Activated CD4-positive, alpha-beta T cell treated with anti-CD3 and anti-CD28 coated beads, Interleukin-2, amount 10 ng/mL, durations not matched to agents 7 days and 5 days (primary cell): ENCODE data around the gene AGGF1. TPM values are rescaled to one million over a fixed set of nuclear protein-coding genes. Genes with fewer than 3 reads are reported as not detected.
"Not testable (repeated sequence)": the region's sequence is repeated elsewhere in the genome, so short reads cannot be mapped to it uniquely, and the experiment has no call there.

ENCODE experiments used
- CTCF ChIA-PET: fragments of 350-600 bp; sonication (Branson Sonifier 250); formaldehyde crosslinking; loops from one replicate; lab custom pipeline; 2021; ENCODE audit warnings: antibody characterized with exemption; lab: Charles Lee
- POLR2A ChIA-PET: fragments of 350-600 bp; sonication (Branson Sonifier 250); formaldehyde crosslinking; loops from one replicate; lab custom pipeline; 2021; ENCODE audit warnings: antibody characterized with exemption; lab: Charles Lee
- DNase-seq: peaks from one replicate; pipeline ENCODE4 v3.0.0-alpha.2; 2020
- H3K27ac Mint-ChIP-seq: one replicate; pipeline ENCODE4 v1.8.0; 2021; ENCODE audit warnings: mild to moderate bottlenecking, moderate library complexity, mixed read lengths
- H3K27me3 Mint-ChIP-seq: one replicate; pipeline ENCODE4 v1.8.0; 2021; ENCODE audit warnings: mixed read lengths
- H3K36me3 Mint-ChIP-seq: one replicate; pipeline ENCODE4 v1.8.0; 2021; ENCODE audit warnings: low read depth, mixed read lengths
- H3K4me1 Mint-ChIP-seq: one replicate; pipeline ENCODE4 v1.8.0; 2021; ENCODE audit warnings: mixed read lengths
- H3K4me3 Mint-ChIP-seq: one replicate; pipeline ENCODE4 v1.8.0; 2021; ENCODE audit warnings: mild to moderate bottlenecking, moderate library complexity, mixed read lengths
- H3K9me3 Mint-ChIP-seq: one replicate; pipeline ENCODE4 v1.8.0; 2021; ENCODE audit warnings: mixed read lengths
- total RNA-seq, 2 experiments: library from RNA; stranded (reverse); gene quantifications; one replicate each; pipeline ENCODE4 v1.2.3, GENCODE V29; 2021

The AGGF1 gene
- total RNA-seq, 2 experiments from 2014 or later = 27.6 to 28.9 TPM

GRCh38 chr5:77032635-77033034 lies 2.4 kb downstream of the AGGF1 start:
- Mint-ChIP-seq H3K36me3 (peaks cover 56% of the 10 kb centered on the region), H3K4me1 (peaks cover 33% of the 10 kb centered on the region), H3K4me3 (no peak overlapping the region), H3K27me3 (no peaks in the 10 kb centered on the region), H3K27ac (no peak overlapping the region), H3K9me3 (peaks cover 17% of the 10 kb centered on the region)
- no peak for DNase-seq
- CTCF ChIA-PET = interaction anchor here (0.5 to 0.9 kb wide), 5 partner anchors 26 to 1213 kb away, joined by 3 to 4 read pairs (median 3); no protein-coding TSS in a partner anchor
- POLR2A ChIA-PET = no interaction called here

DNA sequence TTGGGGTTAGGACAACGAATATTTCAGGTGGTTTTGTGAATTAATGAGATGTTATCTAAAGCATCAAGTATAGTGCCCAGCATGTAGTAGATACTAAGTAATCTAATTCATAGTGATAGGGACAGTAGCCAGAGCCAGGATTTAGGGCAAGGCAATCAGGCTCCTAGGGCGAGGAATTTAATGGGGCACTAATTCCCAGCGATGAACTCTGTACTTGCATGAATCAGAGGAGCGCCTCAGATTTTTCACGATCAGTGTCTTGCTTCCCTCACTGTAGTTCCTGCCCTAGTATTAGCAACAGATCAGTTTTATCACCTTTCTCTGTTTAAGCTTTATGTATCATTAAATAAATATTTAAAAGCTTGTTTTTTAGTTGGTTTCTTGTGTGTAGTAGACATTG lies 3.1 kb downstream of the AGGF1 start:
- H3K27me3 Mint-ChIP-seq = no peaks in the 10 kb centered on the region
- H3K27ac Mint-ChIP-seq = no peak overlapping the region
- ChIA-PET CTCF (no interaction called here), POLR2A (no interaction called here)
- H3K36me3 Mint-ChIP-seq = peaks cover 57% of the 10 kb centered on the region
- no peak for DNase-seq
- peaks cover 13% of the 10 kb centered on the region for H3K9me3 Mint-ChIP-seq
- no peak overlapping the region for H3K4me3 Mint-ChIP-seq
- peaks cover 33% of the 10 kb centered on the region for H3K4me1 Mint-ChIP-seq

DNA sequence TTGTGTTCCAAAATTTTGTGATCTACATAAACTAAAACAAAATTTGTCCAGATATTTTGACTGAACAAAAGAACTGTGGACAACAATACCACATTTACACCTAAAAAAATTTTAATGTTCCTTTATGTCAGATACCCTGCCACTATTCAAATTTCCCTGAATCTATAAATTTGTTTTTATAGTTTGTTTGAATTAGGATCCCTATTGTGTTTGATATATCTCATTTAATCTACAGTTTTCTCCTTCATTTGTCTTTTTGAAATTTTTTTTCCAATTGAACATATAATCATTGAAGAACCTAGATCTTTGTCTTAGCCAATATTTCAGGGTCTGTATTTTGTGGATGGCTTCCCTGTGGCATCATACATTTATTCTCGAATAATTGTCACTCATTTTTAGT lies 5.7 kb downstream of the AGGF1 start:
- no peak for DNase-seq
- H3K27me3 Mint-ChIP-seq = no peaks in the 10 kb centered on the region
- peaks cover 24% of the 10 kb centered on the region for H3K4me1 Mint-ChIP-seq
- H3K27ac Mint-ChIP-seq = no peak overlapping the region
- ChIA-PET CTCF (no interaction called here), POLR2A (no interaction called here)
- H3K36me3 Mint-ChIP-seq = peaks cover 59% of the 10 kb centered on the region
- no peak overlapping the region for H3K4me3 Mint-ChIP-seq
- peaks cover under 1% of the 10 kb centered on the region for H3K9me3 Mint-ChIP-seq

- no peak for DNase-seq
- no peaks in the 10 kb centered on the region for H3K27me3 Mint-ChIP-seq
- ChIA-PET POLR2A (no interaction called here), CTCF (interaction anchor here (0.6 kb wide), 1 partner anchor 63 kb away, joined by 5 read pairs; no protein-coding TSS in a partner anchor)
- H3K4me1 Mint-ChIP-seq = peaks cover 15% of the 10 kb centered on the region
- no peaks in the 10 kb centered on the region for H3K9me3 Mint-ChIP-seq
- H3K27ac Mint-ChIP-seq = no peak overlapping the region
- H3K36me3 Mint-ChIP-seq = peaks cover 42% of the 10 kb centered on the region
- no peak overlapping the region for H3K4me3 Mint-ChIP-seq
Observed at GRCh38 chr5:77046416-77047073, 16.3 kb downstream of the AGGF1 start.

DNA sequence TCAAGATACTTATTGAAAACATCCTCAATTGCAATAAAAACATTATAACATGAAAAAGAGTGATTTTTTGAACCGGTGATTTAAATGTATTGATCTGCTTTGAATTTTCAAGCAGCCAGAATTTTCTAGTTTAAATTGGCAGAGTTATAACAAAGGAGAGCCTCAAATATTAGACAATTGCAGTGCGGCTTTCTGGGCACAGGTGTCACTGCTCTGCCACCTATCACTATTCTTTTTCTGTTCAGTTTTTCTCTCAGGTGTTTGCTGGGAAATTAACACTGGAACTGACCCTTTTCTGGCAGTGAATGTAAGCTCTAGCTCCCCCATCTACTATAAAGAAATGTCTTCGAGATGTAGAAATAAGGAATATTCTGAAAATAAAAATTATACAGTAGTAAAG lies 33.8 kb downstream of the AGGF1 start:
- H3K27ac Mint-ChIP-seq = no peak overlapping the region
- ChIA-PET CTCF (no interaction called here), POLR2A (no interaction called here)
- DNase-seq = no peak
- no peaks in the 10 kb centered on the region for H3K9me3 Mint-ChIP-seq
- H3K36me3 Mint-ChIP-seq = peaks cover 53% of the 10 kb centered on the region
- H3K4me1 Mint-ChIP-seq = peaks cover 16% of the 10 kb centered on the region
- H3K4me3 Mint-ChIP-seq = no peak overlapping the region
- H3K27me3 Mint-ChIP-seq = no peaks in the 10 kb centered on the region

DNA sequence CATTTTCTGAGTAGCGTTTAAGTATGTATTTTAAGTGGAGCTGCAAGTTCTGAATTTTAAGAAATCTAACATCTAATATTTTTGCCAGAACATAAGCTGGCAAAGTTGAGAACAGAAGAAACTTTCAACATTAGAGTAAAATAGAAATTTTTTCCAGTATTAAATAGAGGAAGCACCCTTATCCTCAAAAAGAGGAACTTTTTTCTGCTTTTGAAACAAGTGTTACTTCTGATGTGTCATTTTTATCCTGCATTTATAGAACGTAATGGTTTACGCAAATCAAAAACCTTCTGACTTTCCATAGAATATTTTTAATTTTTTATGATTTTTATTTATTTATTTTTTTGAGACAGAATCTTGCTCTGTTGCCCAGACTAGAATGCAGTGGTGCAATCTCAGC lies 35.1 kb downstream of the AGGF1 start:
- Mint-ChIP-seq H3K9me3 (no peaks in the 10 kb centered on the region), H3K4me3 (no peak overlapping the region), H3K27ac (no peak overlapping the region), H3K4me1 (peaks cover 16% of the 10 kb centered on the region), H3K36me3 (peaks cover 52% of the 10 kb centered on the region), H3K27me3 (no peaks in the 10 kb centered on the region)
- POLR2A ChIA-PET = no interaction called here
- DNase-seq = no peak
- CTCF ChIA-PET = no interaction called here

- Mint-ChIP-seq H3K4me3 (no peak overlapping the region), H3K9me3 (no peaks in the 10 kb centered on the region), H3K27ac (no peak overlapping the region), H3K4me1 (peaks cover 16% of the 10 kb centered on the region), H3K27me3 (no peaks in the 10 kb centered on the region), H3K36me3 (peaks cover 51% of the 10 kb centered on the region)
- DNase-seq = no peak
- CTCF ChIA-PET = no interaction called here
- POLR2A ChIA-PET = no interaction called here
Observed at GRCh38 chr5:77066184-77066583, 36.0 kb downstream of the AGGF1 start.

DNA sequence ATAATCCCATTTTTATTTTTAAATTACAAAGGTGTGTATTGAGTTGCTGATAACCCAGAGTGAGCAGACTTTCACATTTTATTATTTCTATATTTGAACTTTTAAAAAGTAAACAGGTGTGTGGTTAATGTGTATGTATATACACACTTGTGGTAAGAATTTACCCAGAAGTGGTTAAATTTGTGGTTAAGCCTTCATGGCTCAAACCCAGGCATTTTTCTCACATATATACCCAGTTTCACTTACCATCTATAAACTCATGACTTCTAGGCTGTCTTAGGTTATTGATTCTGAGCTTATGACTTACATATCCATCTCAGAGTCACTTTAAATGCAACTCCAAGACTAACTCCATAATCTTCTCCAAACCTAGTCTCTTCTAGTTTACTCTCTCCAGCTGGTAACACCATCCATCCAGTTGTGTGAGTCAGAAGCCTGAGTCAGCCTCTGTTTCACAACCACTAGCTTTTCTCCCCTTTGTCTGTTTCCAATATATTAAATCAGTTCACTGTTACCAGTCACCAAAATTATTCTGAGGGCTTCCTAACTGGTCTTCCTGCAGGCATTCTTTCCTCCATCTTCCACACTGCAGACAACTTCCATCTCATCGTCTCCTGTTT lies 36.7 kb downstream of the AGGF1 start:
- peaks cover 16% of the 10 kb centered on the region for H3K4me1 Mint-ChIP-seq
- CTCF ChIA-PET = no interaction called here
- no peaks in the 10 kb centered on the region for H3K9me3 Mint-ChIP-seq
- H3K4me3 Mint-ChIP-seq = no peak overlapping the region
- no peak overlapping the region for H3K27ac Mint-ChIP-seq
- no peaks in the 10 kb centered on the region for H3K27me3 Mint-ChIP-seq
- H3K36me3 Mint-ChIP-seq = peaks cover 44% of the 10 kb centered on the region
- POLR2A ChIA-PET = no interaction called here
- no peak for DNase-seq

GRCh38 chr5:77073667-77074066 lies 43.5 kb downstream of the AGGF1 start:
- CTCF ChIA-PET = no interaction called here
- Mint-ChIP-seq H3K27me3 (no peaks in the 10 kb centered on the region), H3K9me3 (no peaks in the 10 kb centered on the region), H3K4me1 (peaks cover 4% of the 10 kb centered on the region), H3K4me3 (no peak overlapping the region), H3K36me3 (peaks cover 12% of the 10 kb centered on the region), H3K27ac (no peak overlapping the region)
- DNase-seq = no peak
- POLR2A ChIA-PET = no interaction called here

GRCh38 chr5:77074745-77075144 lies 44.5 kb downstream of the AGGF1 start:
- DNase-seq = no peak
- Mint-ChIP-seq H3K4me1 (peaks cover 4% of the 10 kb centered on the region), H3K4me3 (no peak overlapping the region), H3K27me3 (no peaks in the 10 kb centered on the region), H3K36me3 (peaks cover 2% of the 10 kb centered on the region), H3K9me3 (no peaks in the 10 kb centered on the region), H3K27ac (no peak overlapping the region)
- POLR2A ChIA-PET = no interaction called here
- CTCF ChIA-PET = no interaction called here

GRCh38 chr5:77076961-77077828 lies 47.0 kb downstream of the AGGF1 start:
- Mint-ChIP-seq H3K4me1 (peaks cover 4% of the 10 kb centered on the region), H3K4me3 (peak overlapping the region; percentile 60), H3K36me3 (no peaks in the 10 kb centered on the region), H3K27me3 (no peaks in the 10 kb centered on the region), H3K27ac (no peak overlapping the region), H3K9me3 (no peaks in the 10 kb centered on the region)
- peak; percentile 51 for DNase-seq
- CTCF ChIA-PET = interaction anchor here (0.9 to 2.3 kb wide), 12 partner anchors 11 to 416 kb away, joined by 3 to 16 read pairs (median 4); partner anchors contain the start of genes AGGF1 and ZBED3
- POLR2A ChIA-PET = no interaction called here

DNA sequence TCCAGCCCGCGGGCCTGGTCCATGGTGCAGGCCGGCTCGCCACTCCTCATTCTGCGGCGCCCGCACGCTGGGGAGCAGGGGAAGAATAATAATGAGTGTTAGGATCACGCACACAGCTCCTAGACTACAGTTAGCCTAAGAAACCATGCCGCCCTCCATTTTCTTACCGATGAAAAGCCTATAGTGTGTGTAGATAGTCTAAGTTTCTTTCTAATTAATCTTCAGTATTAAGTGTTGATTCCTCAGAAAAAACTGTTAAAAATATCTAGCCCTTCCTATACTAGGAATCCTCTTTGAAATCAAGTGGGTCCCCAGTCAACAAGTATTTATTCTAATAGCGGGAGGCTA lies 47.6 kb downstream of the AGGF1 start:
- POLR2A ChIA-PET = no interaction called here

GRCh38 chr5:77080479-77080878 lies 50.3 kb downstream of the AGGF1 start:
- DNase-seq, POLR2A ChIA-PET, H3K27ac Mint-ChIP-seq, H3K4me3 Mint-ChIP-seq, H3K9me3 Mint-ChIP-seq, CTCF ChIA-PET, H3K27me3 Mint-ChIP-seq, H3K36me3 Mint-ChIP-seq, H3K4me1 Mint-ChIP-seq: not testable (repeated sequence)

More for the DNA sequence above, 47.6 kb downstream of the AGGF1 start:
- CTCF ChIA-PET = interaction anchor here (0.9 to 2.3 kb wide), 10 partner anchors 10 to 416 kb away, joined by 3 to 16 read pairs (median 4); partner anchors contain the start of genes AGGF1 and ZBED3
- Mint-ChIP-seq H3K27me3 (no peaks in the 10 kb centered on the region), H3K27ac (no peak overlapping the region), H3K36me3 (no peaks in the 10 kb centered on the region), H3K4me3 (peak overlapping the region; percentile 48), H3K4me1 (peaks cover 4% of the 10 kb centered on the region), H3K9me3 (no peaks in the 10 kb centered on the region)
- DNase-seq = no peak
